ENCODE data around the gene CCSER1.

The CCSER1 gene

DNA sequence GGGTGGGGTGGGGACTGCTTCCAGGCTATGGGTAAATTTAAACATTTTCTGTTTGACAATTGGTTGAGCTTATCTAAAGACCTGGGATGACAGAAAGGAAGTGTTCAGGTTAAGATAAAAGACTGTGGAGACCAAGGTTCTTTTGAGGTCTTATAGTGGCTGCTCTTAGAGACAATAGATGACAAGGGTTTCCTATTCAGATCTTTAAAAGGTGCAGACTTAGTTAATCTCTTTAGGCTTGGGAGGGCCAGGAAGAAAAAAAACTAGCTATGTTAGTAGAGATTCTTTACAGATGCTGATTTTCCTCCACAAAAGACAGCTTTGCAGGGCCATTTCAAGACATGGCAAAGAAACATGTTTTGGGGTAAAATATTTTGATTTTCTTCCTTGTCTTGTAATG, 972.5 kb downstream of the CCSER1 start:
- no peaks in the 10 kb centered on the region for H3K4me1 Mint-ChIP-seq
- peaks cover under 1% of the 10 kb centered on the region for H3K36me3 Mint-ChIP-seq (ENCODE audit: low read depth)
- H3K27ac Mint-ChIP-seq = peak overlapping the region; percentile 69
- no peaks in the 10 kb centered on the region for H3K27me3 Mint-ChIP-seq (ENCODE audit: low read depth, poor library complexity)
- H3K9me3 Mint-ChIP-seq = peaks cover 31% of the 10 kb centered on the region
- TF ChIP-seq, protein P1, sequence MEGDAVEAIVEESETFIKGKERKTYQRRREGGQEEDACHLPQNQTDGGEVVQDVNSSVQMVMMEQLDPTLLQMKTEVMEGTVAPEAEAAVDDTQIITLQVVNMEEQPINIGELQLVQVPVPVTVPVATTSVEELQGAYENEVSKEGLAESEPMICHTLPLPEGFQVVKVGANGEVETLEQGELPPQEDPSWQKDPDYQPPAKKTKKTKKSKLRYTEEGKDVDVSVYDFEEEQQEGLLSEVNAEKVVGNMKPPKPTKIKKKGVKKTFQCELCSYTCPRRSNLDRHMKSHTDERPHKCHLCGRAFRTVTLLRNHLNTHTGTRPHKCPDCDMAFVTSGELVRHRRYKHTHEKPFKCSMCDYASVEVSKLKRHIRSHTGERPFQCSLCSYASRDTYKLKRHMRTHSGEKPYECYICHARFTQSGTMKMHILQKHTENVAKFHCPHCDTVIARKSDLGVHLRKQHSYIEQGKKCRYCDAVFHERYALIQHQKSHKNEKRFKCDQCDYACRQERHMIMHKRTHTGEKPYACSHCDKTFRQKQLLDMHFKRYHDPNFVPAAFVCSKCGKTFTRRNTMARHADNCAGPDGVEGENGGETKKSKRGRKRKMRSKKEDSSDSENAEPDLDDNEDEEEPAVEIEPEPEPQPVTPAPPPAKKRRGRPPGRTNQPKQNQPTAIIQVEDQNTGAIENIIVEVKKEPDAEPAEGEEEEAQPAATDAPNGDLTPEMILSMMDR (IDR thresholded peaks at IDR 0.05) = no peak
- H3K4me3 Mint-ChIP-seq = no peak overlapping the region
- DNase-seq = no peak

DNA sequence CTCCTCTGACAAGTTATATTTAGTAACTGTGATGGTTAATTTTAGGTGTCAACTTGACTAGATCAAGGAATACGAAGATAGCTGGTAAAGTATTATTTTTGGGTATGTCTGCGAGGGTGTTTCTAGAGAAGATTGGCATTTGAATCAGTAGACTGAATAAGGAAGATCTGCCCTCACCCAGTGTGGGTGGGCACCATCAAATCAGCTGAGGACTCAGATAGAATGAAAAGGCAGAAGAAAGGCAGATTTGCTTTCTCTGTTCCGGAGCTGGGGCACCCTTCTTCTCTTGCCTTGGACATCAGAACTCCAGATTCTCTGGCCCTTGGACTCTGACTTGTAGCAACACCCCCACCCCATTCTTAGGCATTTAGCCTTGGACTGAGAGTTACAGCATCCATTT, 981.6 kb downstream of the CCSER1 start:
- peaks cover 20% of the 10 kb centered on the region for H3K9me3 Mint-ChIP-seq
- H3K27ac Mint-ChIP-seq = no peak overlapping the region
- TF ChIP-seq, protein P1 (IDR thresholded peaks at IDR 0.05) = no peak
- no peak for DNase-seq
- H3K4me3 Mint-ChIP-seq = no peak overlapping the region
- no peaks in the 10 kb centered on the region for H3K4me1 Mint-ChIP-seq
- H3K27me3 Mint-ChIP-seq (ENCODE audit: low read depth, poor library complexity) = no peaks in the 10 kb centered on the region
- peaks cover 4% of the 10 kb centered on the region for H3K36me3 Mint-ChIP-seq (ENCODE audit: low read depth)

DNA sequence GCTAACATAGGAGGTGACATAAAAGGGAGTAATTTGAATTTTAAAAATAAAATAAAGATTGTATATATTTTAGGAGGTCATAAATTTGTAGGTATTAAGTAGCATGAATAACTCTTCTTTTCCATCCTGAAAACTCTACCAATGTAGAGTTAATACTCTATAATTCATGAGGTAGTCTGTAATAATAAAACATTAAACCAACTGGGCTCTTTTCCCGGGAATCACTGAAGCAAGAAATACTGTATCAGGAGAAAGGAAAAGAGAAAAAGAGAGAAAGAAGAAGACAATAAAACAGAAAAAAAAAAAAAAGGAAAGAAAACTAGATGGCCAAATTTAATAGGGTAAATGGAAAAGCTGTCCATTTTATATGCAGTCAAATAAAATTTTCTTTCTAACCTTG, 984.4 kb downstream of the CCSER1 start:
- TF ChIP-seq, protein P1 (IDR thresholded peaks at IDR 0.05) = no peak
- DNase-seq = no peak
- Mint-ChIP-seq H3K27ac (no peak overlapping the region), H3K36me3 (ENCODE audit: low read depth) (no peaks in the 10 kb centered on the region), H3K27me3 (ENCODE audit: low read depth, poor library complexity) (no peaks in the 10 kb centered on the region), H3K4me1 (no peaks in the 10 kb centered on the region), H3K9me3 (no peaks in the 10 kb centered on the region), H3K4me3 (no peak overlapping the region)

DNA sequence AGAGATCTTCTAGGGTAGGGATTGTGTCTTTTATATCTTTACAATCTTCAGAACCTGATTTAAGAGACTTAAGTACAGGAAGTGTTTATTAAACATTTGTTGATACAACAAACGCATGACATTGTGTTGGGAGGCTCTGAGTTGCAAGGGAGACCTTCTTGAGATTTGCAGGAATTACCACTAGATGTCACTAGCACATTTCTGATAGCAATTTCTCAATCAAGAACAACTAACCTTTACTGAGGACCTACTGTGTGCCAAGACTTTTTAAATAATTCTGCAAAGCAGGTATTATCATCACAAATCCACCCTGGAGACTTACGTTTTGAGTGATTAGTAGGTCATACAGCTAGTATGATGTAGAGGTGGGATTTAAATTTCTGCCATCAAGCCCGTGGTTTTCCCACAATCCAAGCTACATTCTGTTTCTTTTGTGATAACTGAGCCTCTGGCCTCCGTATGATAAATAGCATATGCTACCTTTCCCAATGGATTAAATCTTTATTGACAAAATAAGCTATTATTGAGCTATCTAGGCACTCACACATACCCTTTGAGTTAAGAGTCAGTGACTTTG, 986.0 kb downstream of the CCSER1 start:
- TF ChIP-seq, protein P1 (IDR thresholded peaks at IDR 0.05) = peak; percentile 71
- no peak overlapping the region for H3K4me3 Mint-ChIP-seq
- H3K36me3 Mint-ChIP-seq (ENCODE audit: low read depth) = no peaks in the 10 kb centered on the region
- no peaks in the 10 kb centered on the region for H3K4me1 Mint-ChIP-seq
- H3K27ac Mint-ChIP-seq = no peak overlapping the region
- H3K9me3 Mint-ChIP-seq = no peaks in the 10 kb centered on the region
- DNase-seq = no peak
- no peaks in the 10 kb centered on the region for H3K27me3 Mint-ChIP-seq (ENCODE audit: low read depth, poor library complexity)

DNA sequence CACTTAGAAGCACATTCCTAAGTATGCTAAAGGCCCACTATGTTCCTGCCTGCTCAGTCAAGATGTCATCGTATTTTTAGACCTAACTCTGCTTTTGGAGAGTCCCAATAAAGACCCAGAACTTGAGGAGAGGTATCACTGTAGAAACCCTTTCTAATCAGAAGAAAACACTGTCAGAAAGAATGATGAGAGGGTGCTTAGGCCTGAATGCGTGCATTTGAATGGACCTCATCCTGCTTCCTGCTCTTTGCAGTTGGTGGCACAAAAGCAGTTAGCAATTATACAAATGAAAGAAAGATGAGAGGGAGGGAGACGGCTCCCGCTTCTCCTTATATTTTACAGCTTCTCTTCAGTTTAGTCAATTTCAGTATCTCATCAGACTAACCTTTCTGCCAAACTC, 987.2 kb downstream of the CCSER1 start:
- Mint-ChIP-seq H3K36me3 (ENCODE audit: low read depth) (no peaks in the 10 kb centered on the region), H3K27ac (no peak overlapping the region), H3K27me3 (ENCODE audit: low read depth, poor library complexity) (no peaks in the 10 kb centered on the region), H3K4me1 (no peaks in the 10 kb centered on the region), H3K4me3 (no peak overlapping the region), H3K9me3 (no peaks in the 10 kb centered on the region)
- no peak for DNase-seq
- TF ChIP-seq, protein P1 (IDR thresholded peaks at IDR 0.05) = no peak

DNA sequence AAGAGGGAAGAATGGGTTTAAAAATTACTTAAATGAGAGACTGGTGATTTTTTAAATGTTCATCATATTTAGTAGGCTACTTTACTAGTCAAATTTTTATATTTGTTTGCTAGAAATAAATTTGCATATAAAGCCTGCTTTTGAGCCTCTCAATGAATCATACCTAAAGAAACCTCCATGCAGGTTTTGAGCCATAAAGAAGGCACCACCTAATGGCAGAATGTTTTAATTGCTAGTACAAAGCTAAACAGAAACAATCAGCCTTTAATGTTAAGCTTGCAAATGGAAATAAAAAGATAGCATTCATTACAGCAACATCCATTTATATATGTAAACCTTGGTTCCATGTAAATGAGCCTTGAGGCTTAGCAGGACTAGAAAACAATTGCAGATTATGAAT, 989.7 kb downstream of the CCSER1 start:
- Mint-ChIP-seq H3K27me3 (ENCODE audit: low read depth, poor library complexity) (no peaks in the 10 kb centered on the region), H3K36me3 (ENCODE audit: low read depth) (no peaks in the 10 kb centered on the region), H3K4me1 (no peaks in the 10 kb centered on the region), H3K4me3 (no peak overlapping the region), H3K9me3 (no peaks in the 10 kb centered on the region), H3K27ac (no peak overlapping the region)
- no peak for DNase-seq
- TF ChIP-seq, protein P1 (IDR thresholded peaks at IDR 0.05) = no peak

All from nephron progenitor cell (in vitro differentiated cells).